GM18520 (cell line): ENCODE results near the gene ATP9A.
"Not testable (repeated sequence)": the region's sequence is repeated elsewhere in the genome, so short reads cannot be mapped to it uniquely, and the experiment has no call there.

Experiments
- ATAC-seq: cut with Tn5 transposase; IDR thresholded peaks from one replicate; pipeline ENCODE4 v1.9.1; 2021; ENCODE audit not compliant: unreplicated experiment

ATP9A gene

DNA sequence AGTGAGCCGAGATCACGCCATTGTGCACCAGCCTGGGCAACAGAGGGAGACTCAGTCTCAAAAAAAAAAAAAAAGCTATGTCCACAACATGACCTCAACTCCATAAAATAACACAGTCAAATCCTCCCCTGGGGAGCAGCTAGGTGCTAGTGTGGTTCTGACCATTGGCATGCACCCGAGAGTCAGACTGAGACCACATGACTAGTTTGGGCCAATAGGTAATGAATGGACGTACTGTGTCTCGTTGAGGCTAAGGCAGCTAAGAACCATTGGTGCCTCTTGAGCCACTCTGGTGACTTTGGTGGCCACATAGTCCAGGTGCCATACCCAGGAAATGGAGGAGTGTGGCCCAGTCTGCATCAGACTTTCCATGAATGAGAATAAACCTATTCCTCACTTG, 40.3 kb downstream of the ATP9A start:
- no peak for ATAC-seq

GRCh38 chr20:51725584-51726176, 42.5 kb downstream of the ATP9A start:
- ATAC-seq, result no peak

DNA sequence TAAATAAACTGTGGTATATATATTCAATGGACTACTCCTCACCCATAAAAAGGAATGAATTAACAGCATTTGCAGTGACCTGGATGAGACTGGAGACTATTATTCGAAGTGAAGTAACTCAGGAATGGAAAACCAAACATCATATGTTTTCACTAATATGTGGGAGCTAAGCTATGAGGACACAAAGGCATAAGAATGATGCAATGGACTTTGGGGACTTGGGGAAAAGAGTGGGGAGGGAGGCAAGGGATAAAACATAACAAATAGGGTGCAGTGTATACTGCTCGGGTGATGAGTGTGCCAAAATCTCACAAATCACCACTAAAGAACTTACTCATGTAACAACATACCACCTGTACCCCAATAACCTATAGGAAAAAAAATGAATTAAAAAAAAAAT, 45.2 kb downstream of the ATP9A start:
- ATAC-seq, result not testable (repeated sequence)

DNA sequence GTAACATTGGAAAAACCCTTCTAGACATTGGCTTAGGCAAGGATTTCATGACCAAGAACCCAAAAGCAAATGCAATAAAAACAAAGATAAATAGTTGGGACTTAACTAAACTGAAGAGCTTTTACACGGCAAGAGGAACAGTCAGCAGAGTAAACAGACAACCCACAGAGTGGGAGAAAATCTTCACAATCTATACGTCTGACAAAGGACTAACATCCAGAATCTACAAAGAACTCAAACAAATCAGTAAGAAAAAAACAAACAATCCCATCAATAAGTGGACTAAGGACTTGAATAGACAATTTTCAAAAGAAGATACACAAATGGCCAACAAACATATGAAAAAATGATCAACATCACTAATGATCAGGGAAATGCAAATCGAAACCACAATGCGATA, 45.9 kb downstream of the ATP9A start:
- ATAC-seq, result not testable (repeated sequence)

DNA sequence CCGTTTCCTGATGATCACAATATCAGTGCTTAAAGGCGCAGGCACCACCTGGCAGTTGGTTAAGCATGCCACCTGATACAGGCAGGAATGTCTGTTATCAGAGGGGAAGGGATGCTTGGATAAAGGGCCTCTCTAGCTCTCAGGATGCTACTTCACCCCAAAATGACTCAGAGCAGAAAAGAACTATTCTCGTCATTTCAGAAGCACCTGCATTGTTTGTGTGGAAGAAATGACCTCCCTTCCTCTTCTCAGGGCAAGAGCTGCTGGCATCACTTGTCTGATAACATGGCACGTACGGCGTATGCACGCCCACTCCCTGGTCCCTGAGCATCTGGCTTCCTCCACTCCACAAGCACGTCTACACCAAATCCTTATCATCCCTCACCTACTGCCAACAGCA, 47.3 kb downstream of the ATP9A start:
- no peak for ATAC-seq

DNA sequence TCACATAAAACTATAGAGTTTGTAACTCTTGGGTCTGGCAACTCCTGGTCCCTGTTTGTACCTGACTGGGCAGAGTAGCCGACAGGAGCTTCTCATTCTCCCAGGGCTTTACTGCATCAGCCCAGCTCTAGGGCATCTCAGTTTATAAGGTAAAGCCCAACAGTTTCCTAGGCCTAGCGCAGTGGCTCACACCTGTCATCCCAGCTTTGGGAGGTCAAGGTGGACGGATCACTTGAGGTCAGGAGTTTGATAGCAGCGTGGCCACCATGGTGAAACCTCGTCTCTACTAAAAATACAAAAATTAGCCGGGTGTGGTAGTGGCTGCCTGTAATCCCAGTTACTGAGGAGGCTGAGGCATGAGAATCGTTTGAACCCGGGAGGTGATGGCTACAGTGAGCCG, 47.8 kb downstream of the ATP9A start:
- ATAC-seq, result no peak

- ATAC-seq, result no peak
Observed at GRCh38 chr20:51715856-51716185, 52.4 kb downstream of the ATP9A start.

DNA sequence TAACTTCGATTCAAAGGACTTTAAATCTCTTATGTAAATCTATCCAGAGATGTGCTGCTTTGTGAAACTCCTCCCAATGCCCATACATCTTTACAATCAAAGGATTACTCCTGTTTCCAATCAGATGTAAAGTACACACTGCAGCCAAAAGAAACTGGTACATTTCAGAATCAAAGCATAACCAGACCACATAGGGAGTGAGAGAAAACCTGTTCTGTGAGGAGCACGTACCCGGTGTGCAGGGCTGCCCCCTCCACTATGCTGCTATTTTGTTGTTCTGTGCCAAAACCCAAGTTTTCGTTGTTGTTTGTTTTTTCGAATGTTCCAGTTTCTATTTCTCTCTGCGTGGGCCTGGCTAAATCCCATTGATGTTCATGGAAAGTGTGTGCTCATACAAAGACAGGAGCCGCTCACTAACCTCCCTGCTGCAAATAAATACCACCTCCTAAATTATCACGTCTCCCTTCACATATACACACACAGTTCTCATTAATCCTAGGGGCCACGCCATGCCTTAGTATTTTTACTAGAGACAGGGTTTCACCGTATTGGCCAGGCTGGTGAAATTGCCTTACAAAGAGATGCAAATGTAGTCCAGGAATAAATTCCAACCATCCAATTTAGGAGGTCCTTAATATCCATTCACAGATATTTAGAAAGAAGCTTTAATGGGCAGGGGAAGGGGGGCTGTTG, 52.9 kb downstream of the ATP9A start:
- no peak for ATAC-seq

DNA sequence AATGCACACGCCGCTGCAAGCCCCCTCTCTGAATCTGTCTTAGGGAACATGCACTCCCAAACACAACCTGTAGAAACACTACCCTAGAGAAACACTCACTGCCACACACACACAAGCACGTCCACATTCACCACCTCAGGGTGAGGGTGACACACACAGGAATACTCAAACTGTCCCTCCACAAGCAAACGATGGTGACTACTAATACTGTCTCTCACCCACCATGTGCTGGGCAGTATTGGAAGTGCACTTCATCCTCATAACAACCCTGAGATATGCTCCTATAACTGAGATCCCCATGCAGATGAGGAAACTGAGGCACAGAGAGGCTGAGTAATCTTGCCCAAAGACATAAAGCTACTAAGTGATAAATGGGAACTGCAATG, 55.0 kb downstream of the ATP9A start:
- no peak for ATAC-seq

DNA sequence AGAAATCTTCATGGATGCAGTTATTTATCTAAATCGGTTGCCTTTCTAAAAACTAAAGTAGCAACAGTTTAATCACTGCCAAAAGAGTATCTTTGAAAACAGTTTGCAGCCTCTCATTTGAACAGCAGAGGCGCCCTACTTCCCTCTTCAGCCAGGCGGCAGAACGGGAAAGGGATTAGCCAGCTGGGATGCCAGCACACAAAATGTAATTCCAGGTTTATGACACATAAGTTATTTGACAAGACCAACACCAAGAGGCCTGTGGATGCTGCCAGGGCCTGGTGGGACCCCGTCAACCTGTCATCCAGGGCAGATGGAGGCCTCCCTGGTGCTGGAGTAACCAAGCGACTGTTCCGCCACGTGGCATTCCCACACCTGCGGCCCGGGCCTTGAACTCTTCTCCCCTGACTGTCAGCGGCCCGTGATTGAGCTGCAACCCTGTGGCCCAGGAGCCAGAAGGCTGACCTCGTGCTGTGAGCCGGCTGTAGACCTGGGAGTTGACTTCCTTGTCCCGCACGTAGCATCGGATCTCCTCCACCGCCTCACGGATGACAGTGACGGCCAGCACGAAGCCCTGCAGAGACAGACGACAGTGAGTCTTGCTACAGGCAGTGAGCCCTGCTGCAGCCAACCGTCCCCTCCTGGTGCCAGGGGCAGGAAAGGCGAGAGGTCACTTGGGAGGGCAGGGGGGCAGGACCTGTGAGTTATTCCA, 55.5 kb downstream of the ATP9A start:
- ATAC-seq, result no peak

GRCh38 chr20:51711426-51711825, 56.8 kb downstream of the ATP9A start:
- ATAC-seq, result no peak

DNA sequence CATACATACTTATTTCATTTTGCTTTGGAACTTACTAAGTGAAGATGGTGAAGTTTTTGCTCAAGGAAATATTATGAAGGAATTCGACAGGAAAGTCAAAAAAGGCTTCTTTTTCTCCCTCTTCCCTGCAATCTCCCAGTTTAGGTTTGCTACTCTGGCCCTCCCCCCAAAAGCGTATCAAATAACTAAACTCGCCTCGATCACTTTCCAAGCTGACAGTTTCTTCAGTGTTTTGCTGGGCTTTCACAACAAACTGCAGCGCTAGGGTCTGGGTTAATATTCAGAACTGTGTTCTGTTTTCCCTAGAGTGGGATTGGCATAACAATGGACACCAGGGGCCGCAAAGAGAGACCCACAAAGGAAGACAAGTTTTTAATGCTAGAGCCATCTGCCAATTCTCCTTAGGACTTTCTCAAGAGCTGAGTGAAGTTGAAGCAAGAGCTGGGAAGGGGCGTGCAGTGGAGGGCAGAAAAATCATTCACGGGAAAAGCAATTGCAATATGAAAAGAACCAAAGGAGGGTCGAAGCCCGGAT, 57.8 kb downstream of the ATP9A start:
- ATAC-seq, result no peak

DNA sequence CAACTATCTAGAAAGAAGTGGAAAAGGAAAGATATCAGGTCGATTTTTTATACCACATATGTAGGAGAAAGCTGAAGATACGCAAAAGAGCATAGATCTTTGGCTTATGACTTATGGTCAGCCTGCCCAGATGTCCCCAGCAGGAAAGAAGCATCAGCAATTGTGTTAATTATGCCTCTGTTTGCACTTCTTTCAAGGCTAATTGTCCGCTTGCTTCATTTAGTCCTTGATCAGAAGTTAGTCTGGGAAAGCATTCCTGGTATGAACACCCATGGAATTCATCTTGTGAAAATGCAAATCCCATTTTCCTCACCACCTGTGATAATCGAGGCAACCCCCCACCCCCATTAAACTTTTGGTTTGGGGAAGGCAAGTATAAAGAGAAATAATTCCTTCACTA, 62.8 kb downstream of the ATP9A start:
- ATAC-seq, result no peak

GRCh38 chr20:51703400-51704287, 64.5 kb downstream of the ATP9A start:
- no peak for ATAC-seq

GRCh38 chr20:51702556-51702955, 65.6 kb downstream of the ATP9A start:
- ATAC-seq, result no peak

DNA sequence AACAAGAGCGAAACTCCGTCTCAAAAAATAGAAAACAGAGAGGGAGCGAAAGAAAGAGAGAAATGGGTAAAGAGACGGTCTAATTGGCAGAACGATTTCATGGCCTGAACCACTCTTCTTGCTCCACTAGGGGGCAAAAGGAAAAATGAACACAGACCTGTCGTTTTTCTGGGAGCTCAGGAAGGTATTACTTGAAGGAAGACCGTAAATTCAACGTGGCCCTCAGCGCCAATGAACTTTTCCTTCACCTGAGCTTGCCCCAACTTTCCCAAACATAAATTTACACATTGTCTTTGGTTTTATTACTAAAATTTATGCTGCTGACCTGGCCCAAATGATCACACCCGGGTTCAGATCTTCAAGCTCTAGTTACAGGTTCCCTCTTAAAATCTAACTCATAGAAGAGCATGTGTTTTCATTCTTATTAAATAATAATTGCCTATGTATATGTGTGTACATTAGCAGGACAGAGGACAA, 67.3 kb downstream of the ATP9A start:
- ATAC-seq, result no peak

DNA sequence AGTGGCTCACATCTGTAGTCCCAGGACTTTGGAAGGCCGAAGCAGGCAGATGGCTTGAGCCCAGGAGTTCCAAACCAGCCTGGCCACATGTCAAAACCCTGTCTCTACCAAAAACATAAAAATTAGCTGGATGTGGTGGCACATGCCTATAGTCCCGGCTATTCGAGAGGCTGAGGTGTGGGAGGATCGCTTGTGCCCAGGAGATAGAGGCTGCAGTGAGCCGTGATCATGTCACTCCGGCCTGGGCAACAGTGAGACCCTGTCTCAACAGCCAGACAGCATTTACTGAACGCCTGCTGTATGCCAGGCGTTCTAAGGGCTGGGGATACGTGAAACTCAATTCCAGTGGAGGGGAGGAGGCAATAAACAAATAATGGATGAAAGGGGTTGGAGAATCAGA, 69.9 kb downstream of the ATP9A start:
- ATAC-seq, result no peak

GRCh38 chr20:51697096-51697826, 70.9 kb downstream of the ATP9A start:
- ATAC-seq, result no peak

- ATAC-seq, result no peak
Observed at GRCh38 chr20:51696304-51697071, 71.7 kb downstream of the ATP9A start.
